ENCODE results near the gene DUSP22. TPM values are rescaled to one million over a fixed set of nuclear protein-coding genes. Genes with fewer than 3 reads are reported as not detected.

Gene DUSP22
- total and polyA plus RNA-seq, 8 donors, result 15.6 to 338 (median 34.8) TPM

- TF ChIP-seq POLR2AphosphoS5 (IDR thresholded peaks at IDR 0.05) (no peak), POLR2A (IDR thresholded peaks at IDR 0.05) (no peak), CTCF (IDR thresholded peaks at IDR 0.05) (no peak), EP300 (IDR thresholded peaks at IDR 0.05) (no peak)
- 79 to 92% (median 87%) methylated on average over 8 of the region's 8 CpGs for WGBS, 5 donors
- no peak overlapping the region for H3K4me3 ChIP-seq
- H3K27me3 ChIP-seq, result no peaks in the 10 kb centered on the region
- no peaks in the 10 kb centered on the region for H3K9me3 ChIP-seq
- H3K4me1 ChIP-seq, result peaks cover 0 to 34% (median 0%) of the 10 kb centered on the region in 4 donors
- intact Hi-C loops (cut with DNase I; ENCODE audit: low total_unique reads), result no loop called here
- no peak for DNase-seq
- H3K27ac ChIP-seq, result no peak overlapping the region
- H3K36me3 ChIP-seq, result peaks cover 2 to 27% (median 9%) of the 10 kb centered on the region in 4 donors
These were observed 50.5 kb downstream of the DUSP22 start for GRCh38 chr6:342832-343179.

GRCh38 chr6:343226-343935 is 51.1 kb downstream of the DUSP22 start:
- intact Hi-C loops (cut with DNase I; ENCODE audit: low total_unique reads), result no loop called here
- Histone ChIP-seq H3K36me3 (peaks cover 8 to 33% (median 15%) of the 10 kb centered on the region in 4 donors), H3K27ac (no peak overlapping the region), H3K27me3 (no peaks in the 10 kb centered on the region), H3K9me3 (no peaks in the 10 kb centered on the region), H3K4me3 (no peak overlapping the region), H3K4me1 (peaks cover 0 to 28% (median 0%) of the 10 kb centered on the region in 4 donors)
- DNase-seq, result no peak
- WGBS, 5 donors, result 77 to 83% (median 80%) methylated on average over 10 of the region's 10 CpGs
- no peak for TF ChIP-seq POLR2A (IDR thresholded peaks at IDR 0.05)
- no peak for TF ChIP-seq EP300 (IDR thresholded peaks at IDR 0.05)
- TF ChIP-seq POLR2AphosphoS5 (IDR thresholded peaks at IDR 0.05), result no peak
- no peak for TF ChIP-seq CTCF (IDR thresholded peaks at IDR 0.05)

GRCh38 chr6:343960-344815 is 51.9 kb downstream of the DUSP22 start:
- Histone ChIP-seq H3K27ac (no peak overlapping the region), H3K9me3 (no peaks in the 10 kb centered on the region), H3K4me1 (peaks cover 0 to 20% (median 0%) of the 10 kb centered on the region in 4 donors), H3K36me3 (peaks cover 16 to 41% (median 23%) of the 10 kb centered on the region in 4 donors), H3K4me3 (no peak overlapping the region), H3K27me3 (no peaks in the 10 kb centered on the region)
- no peak for TF ChIP-seq POLR2A (IDR thresholded peaks at IDR 0.05)
- no peak for TF ChIP-seq EP300 (IDR thresholded peaks at IDR 0.05)
- no peak for TF ChIP-seq POLR2AphosphoS5 (IDR thresholded peaks at IDR 0.05)
- no peak for TF ChIP-seq CTCF (IDR thresholded peaks at IDR 0.05)
- WGBS, 5 donors, result 80 to 87% (median 86%) methylated on average over 20 of the region's 20 CpGs
- DNase-seq, result no peak
- intact Hi-C loops (cut with DNase I; ENCODE audit: low total_unique reads), result no loop called here

- Histone ChIP-seq H3K36me3 (peaks cover 21 to 48% (median 30%) of the 10 kb centered on the region in 4 donors), H3K27me3 (no peaks in the 10 kb centered on the region), H3K4me1 (peaks cover 0 to 20% (median 0%) of the 10 kb centered on the region in 4 donors), H3K27ac (no peak overlapping the region), H3K4me3 (no peak overlapping the region), H3K9me3 (no peaks in the 10 kb centered on the region)
- intact Hi-C loops (cut with DNase I; ENCODE audit: low total_unique reads), result no loop called here
- 70 to 88% (median 79%) methylated on average over 8 of the region's 8 CpGs for WGBS, 5 donors
- no peak for DNase-seq
- TF ChIP-seq POLR2AphosphoS5 (IDR thresholded peaks at IDR 0.05), result no peak
- TF ChIP-seq POLR2A (IDR thresholded peaks at IDR 0.05), result no peak
- TF ChIP-seq CTCF (IDR thresholded peaks at IDR 0.05), result no peak
- no peak for TF ChIP-seq EP300 (IDR thresholded peaks at IDR 0.05)
These were observed 52.6 kb downstream of the DUSP22 start for GRCh38 chr6:344816-345340.

Data from stomach (tissue), 9 donors.